HG03095 (cell line): ENCODE results near the gene DNMT3L.
"Not testable (repeated sequence)": the region's sequence is repeated elsewhere in the genome, so short reads cannot be mapped to it uniquely, and the experiment has no call there.

Source experiments
- ATAC-seq: cut with Tn5 transposase; IDR thresholded peaks from one replicate; pipeline ENCODE4 v1.9.1; 2021; ENCODE audit warnings: moderate library complexity; ENCODE audit not compliant: unreplicated experiment

The DNMT3L gene

GRCh38 chr21:44261675-44262295 lies at the start of gene DNMT3L:
DNMT3L (minus strand) TSS chr21:44261897; CDS start chr21:44261259, 638 bp downstream.
- no peak for ATAC-seq

- ATAC-seq: no peak
These were observed 49.2 kb upstream of the DNMT3L start for GRCh38 chr21:44310628-44311507.

DNA sequence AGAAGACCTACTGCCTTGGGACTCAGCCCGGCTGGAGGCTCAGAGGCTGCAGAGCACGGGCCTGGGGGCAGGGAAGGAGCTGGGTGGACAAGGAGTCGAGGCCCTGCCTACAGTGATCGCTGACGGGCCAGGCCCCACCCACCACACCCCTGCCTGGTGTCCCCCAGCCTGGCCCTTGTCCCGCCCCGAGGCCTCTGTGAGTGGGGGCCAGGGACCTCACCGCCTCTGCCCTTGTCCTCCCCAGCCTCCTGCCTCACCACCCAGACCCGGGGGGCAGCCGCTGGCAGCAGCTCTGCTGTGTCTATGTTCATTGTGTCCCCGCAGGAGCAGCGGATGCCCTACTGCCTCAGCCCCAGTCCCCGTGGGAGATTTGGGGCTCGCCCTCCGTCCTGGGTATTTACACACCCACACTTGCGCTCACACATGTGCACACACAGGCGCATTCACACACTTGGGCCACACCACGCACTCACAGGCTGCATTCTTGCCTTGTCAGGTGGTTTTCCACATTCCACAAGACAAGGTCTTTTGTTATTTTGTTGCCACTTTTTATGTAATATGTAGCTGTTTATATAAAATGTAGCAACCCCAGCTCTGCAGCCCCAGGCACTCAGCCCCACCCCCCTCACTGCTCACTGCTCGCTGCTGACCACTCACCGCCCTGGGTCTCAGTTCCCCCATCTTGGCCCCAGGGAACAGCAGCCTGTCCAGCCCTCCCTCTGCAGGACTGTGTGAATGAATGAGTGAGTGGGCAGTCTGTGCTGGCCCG lies 45.4 kb upstream of the DNMT3L start:
- no peak for ATAC-seq

DNA sequence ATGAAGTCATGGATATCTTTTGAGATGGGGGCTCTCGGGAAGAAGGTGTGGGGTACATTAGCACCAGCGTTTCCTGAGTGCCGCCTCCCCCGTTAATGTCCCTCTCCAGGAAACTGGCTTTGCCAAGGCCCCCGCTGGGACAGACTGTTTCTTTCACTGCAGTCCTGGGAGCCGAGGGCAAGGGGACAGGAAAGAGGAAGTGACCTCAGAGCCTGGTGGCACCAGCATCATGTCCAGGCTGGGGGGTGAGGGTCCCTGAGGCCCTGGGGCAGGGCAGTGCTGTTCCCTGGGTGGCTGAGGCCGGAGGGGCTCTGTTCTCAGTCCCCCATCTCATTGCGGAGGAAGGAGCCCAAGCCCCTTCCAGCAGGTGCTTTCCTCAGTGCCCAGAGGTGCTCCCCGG lies 44.0 kb upstream of the DNMT3L start:
- no peak for ATAC-seq

DNA sequence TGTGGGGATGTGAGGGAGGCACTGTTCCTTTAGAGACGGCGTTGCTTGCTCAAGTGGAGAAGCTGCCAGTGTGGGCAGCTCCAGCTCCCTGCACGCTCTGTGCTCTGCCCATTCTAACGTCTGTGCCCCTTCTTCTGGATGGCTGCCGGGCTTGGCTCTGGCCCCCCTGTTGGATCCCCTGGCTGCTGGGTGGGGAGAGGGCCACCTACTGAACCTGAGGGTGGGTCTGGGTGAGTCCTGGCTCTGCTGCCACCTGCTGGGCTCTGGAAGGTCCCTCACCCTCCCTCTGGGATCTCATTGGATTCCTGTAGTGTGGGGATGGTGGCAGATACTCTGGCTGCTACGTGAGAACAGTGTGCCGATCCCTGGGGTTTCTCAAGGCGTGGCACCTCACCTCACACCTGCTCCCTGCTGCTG lies 43.2 kb upstream of the DNMT3L start:
- no peak for ATAC-seq

- no peak for ATAC-seq
These were observed 42.4 kb upstream of the DNMT3L start for GRCh38 chr21:44304011-44304616.

GRCh38 chr21:44303490-44303981 lies 41.8 kb upstream of the DNMT3L start:
- no peak for ATAC-seq

DNA sequence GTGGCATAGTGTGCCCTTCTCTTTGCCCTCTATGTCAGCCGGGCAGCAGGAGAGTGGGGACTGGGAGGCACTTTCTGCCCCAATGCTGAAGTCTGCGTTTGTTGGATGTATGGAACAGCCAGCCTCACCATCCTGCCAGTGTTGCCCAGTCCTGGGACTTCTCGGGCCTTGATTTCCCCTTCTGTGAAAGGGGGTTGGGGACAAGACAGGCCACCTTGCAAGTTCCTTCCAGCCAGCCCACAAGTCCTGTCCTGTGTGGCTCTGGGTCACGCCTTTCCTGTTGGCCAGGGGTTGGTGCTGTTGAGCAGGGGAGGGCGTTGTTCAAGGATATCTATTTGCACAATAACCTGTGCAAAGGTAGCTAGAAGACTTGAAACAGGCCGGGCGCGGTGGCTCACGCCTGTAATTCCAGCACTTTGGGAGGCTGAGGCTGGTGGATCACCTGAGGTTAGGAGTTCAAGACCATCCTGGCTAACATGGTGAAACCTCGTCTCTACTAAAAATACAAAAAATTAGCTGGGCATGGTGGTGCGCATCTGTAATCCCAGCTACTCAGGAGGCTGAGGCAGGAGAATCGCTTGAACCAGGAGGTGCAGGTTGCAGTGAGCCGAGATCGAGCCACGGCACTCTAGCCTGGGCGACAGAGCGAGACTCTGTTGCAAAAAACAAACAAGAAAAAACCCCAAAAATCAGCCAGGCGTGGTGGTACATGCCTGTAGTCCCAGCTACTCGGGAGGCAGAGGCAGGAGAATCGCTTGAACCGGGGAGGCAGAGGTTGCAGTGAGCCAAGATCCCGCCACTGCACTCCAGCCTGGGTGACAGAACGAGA lies 41.1 kb upstream of the DNMT3L start:
- not testable (repeated sequence) for ATAC-seq

DNA sequence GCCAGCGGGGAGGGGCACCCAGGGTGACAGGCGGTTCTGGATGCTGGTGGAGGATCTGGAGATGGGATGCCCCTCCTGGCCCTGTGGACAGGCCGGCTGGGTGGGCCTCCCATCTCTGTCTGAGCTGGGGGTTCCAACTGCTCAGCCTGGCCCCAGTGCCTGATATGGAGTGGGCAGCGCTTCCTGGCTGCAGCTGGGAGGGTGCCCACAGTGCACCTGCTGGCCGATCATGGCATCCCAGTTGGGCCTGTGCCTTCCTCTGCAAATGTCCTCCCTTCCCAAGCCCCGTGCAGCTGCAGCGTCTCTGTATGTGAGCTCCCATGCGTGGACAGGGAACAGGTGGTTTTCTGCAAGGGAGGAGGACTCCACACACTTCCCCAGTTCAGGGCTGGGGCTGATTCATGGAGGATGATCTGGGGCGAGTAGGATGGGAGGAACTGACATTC lies 40.3 kb upstream of the DNMT3L start:
- ATAC-seq: no peak

DNA sequence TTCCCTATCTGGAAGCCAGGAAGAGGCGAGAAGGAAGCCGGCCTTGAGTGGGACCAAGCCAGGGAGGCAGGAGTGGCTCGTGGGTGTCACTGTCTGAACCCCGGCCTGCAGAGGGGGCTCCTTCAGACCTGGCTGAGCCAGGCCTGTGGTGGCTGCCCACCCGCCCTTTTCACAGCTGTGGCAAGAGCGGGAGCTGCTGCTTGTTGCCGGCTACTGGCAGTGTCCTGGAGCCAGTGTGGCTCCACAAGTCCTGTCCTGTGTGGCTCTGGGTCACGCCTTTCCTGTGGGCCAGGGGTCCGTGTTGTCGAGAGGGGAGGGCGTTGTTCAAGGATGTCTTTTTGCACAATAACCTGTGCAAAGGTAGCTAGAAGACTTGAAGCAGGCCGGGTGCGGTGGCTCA lies 39.4 kb upstream of the DNMT3L start:
- ATAC-seq: no peak

- ATAC-seq: peak; percentile 33
These were observed 38.7 kb upstream of the DNMT3L start for GRCh38 chr21:44300262-44300959.

DNA sequence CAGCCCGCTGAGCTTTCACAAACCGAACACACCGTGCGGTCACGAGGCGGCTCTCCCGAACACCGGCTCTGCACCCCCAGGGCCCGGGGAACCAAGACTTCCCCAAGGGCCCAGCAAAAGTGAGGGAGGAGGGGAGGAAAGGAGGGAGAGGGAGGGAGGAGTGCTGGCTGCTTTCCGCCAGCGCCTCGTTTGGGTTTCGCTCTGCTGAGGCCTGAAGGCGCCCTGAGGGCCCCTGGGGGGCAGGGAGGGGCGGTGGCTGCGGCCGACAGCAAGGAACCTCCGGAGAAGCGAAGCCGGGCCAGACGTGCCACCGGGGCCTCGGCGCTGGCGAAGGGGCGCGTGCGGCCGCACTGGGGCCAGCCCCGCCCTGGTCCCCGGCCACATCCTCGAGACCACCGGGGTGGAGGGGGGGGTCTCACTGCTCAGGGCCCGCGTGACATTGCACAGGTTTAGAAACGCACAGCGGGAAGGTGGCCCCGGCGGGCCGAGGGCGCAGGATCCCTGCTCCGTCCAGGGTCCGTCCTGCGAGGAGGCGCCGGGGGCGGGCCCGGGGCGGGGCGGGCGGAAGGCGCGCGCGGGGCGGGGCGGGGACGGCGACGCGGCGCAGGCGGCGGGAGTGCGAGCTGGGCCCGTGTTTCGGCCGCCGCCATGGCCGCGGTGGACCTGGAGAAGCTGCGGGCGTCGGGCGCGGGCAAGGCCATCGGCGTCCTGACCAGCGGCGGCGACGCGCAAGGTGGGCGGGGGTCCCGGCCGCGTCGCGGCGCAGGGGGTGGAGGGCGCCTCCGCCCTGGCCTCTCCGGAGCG lies 38.0 kb upstream of the DNMT3L start, which contains the start of gene PFKL:
Gene PFKL, plus strand, starts transcription at position 596 of the 804 bp plus-strand sequence. Its CDS starts 53 bp downstream, at position 649.
- peak; percentile 42 for ATAC-seq

- ATAC-seq: no peak
These were observed 37.4 kb upstream of the DNMT3L start for GRCh38 chr21:44299085-44299457.

DNA sequence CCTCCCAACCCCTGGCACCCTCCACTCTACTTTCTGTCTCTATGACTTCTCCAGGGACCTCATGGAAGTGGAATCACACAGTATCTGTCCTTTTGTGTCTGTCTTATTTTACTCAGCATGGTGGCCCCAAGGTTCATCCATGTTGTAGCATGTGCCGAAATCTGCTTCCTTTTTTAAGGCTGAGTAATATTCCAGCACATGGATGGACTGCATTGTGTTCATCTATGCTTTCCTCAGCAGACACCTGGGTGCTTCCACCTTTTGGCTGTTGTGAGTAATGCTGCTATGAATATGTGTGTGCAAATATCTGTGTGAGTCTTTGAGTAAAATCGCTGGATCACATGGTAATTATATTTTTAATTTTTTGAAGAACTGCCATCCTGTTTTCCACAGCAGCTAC lies 36.6 kb upstream of the DNMT3L start:
- no peak for ATAC-seq

GRCh38 chr21:44297525-44298290 lies 36.0 kb upstream of the DNMT3L start:
- no peak for ATAC-seq

- ATAC-seq: no peak
These were observed 35.2 kb upstream of the DNMT3L start for GRCh38 chr21:44296916-44297315.

GRCh38 chr21:44296103-44296519 lies 34.4 kb upstream of the DNMT3L start:
- ATAC-seq: no peak

DNA sequence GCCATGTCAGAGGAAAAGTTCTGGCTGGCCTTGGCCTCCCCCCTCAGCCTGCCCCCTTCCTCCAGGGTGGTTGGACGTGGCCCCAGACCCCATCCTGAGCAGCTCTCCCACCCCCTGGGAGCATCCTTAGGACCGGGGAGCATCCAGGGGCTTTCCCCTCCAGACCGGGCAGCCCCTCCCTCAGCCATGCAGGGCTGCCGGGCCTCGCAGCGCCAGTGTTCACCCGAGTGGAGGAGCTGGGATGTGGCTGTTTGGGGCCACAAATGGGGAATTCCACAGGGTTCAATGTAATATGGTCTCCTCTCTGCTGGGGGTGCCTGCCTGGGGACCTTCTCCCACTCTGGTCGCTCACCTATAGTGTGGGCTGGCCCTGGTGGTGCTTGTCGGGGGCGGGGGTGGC lies 33.9 kb upstream of the DNMT3L start:
- ATAC-seq: no peak
